ENCODE data around the gene PPP1R1C. TPM values are rescaled to one million over a fixed set of nuclear protein-coding genes. Genes with fewer than 3 reads are reported as not detected.

The PPP1R1C gene
- total RNA-seq, 4 donors from 2014 or later, result 1.1 to 27.4 TPM; not detected in 2

DNA sequence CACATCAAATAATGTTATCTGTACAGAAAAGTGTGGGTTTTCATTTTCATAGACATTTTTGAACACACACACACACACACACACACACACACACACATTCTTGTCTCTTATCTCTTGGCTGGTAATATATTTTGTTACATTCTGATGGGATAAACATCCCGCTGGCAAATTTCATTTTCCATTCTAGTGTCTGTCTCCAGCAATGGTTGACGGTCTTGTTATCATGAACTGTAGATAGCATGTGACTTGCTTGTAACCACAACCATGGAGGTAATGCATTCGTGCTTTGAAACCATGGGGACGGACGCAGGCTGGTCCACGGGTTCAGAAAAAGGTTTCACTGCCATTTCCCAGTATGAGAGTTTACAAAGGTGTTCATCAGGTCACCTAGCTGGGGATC is 156.4 kb downstream of the PPP1R1C start:
- intact Hi-C loops (cut with DNase I; ENCODE audit: low total_unique reads), result no loop called here
- no peak for DNase-seq
- Histone ChIP-seq H3K36me3 (no peaks in the 10 kb centered on the region), H3K4me3 (no peak overlapping the region), H3K27ac (no peak overlapping the region), H3K4me1 (no peaks in the 10 kb centered on the region), H3K9me3 (no peaks in the 10 kb centered on the region), H3K27me3 (no peaks in the 10 kb centered on the region)
- TF ChIP-seq, protein P1, sequence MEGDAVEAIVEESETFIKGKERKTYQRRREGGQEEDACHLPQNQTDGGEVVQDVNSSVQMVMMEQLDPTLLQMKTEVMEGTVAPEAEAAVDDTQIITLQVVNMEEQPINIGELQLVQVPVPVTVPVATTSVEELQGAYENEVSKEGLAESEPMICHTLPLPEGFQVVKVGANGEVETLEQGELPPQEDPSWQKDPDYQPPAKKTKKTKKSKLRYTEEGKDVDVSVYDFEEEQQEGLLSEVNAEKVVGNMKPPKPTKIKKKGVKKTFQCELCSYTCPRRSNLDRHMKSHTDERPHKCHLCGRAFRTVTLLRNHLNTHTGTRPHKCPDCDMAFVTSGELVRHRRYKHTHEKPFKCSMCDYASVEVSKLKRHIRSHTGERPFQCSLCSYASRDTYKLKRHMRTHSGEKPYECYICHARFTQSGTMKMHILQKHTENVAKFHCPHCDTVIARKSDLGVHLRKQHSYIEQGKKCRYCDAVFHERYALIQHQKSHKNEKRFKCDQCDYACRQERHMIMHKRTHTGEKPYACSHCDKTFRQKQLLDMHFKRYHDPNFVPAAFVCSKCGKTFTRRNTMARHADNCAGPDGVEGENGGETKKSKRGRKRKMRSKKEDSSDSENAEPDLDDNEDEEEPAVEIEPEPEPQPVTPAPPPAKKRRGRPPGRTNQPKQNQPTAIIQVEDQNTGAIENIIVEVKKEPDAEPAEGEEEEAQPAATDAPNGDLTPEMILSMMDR (IDR thresholded peaks at IDR 0.05), result no peak
- TF ChIP-seq POLR2A (IDR thresholded peaks at IDR 0.05), result no peak

DNA sequence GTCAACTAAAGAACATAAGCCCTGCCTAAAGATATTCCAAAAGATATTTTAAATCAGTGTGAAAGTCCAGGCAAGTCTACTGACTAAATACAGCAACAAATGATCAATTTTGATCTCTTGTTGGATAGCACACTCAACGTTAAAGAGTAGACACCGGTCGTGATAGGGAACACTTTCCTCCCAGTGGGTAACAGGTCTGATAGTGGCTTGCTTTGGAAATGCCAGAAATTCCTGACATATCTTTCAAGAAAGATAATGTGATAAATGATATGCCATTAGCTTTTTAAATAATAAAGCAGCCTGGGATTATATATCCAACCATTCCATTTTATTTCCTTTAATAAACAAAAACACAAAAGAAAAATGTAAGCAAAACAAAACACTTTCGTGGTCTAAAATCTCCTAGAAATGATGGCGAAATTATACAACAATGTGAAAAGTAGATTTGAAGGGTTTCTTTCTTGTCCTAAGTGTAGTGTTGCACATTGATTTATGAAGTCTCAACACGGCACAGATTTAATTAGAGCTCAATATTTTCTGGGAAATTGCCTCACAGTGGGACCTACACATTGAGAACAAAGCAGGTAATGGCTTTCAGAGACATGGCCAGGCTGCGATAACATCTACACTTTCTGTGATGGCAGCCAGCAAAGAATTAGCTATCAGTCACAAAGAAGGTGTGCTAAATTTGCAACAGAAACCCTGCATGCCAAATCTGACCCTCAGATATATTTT is 158.6 kb downstream of the PPP1R1C start:
- H3K27me3 ChIP-seq, result no peaks in the 10 kb centered on the region
- H3K4me3 ChIP-seq, result no peak overlapping the region
- H3K27ac ChIP-seq, result no peak overlapping the region
- H3K9me3 ChIP-seq, result no peaks in the 10 kb centered on the region
- TF ChIP-seq, protein P1 (IDR thresholded peaks at IDR 0.05), result no peak
- no peak for TF ChIP-seq POLR2A (IDR thresholded peaks at IDR 0.05)
- no peak for DNase-seq
- no peaks in the 10 kb centered on the region for H3K4me1 ChIP-seq
- intact Hi-C loops (cut with DNase I; ENCODE audit: low total_unique reads), result no loop called here
- no peaks in the 10 kb centered on the region for H3K36me3 ChIP-seq

DNA sequence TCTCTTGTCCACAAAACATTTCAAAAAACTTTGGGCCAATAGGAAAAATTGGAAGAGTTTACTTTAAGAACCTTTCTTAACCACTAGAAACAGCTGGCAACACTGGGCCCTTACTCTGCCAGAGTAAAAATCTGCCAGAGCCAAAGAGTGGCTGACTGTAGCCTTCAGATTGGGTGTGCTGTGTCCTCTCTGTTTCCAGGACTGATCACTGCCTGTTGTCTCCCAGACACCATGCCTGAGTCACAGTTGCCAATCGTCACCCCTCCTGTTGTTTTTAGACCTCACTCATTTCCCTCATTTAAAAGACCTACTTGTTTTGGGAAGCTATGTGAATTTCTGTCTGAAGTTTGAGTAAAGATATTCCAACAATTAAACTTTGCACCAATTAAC is 159.1 kb downstream of the PPP1R1C start:
- DNase-seq, result no peak
- Histone ChIP-seq H3K4me1 (no peaks in the 10 kb centered on the region), H3K27ac (no peak overlapping the region), H3K9me3 (no peaks in the 10 kb centered on the region), H3K4me3 (no peak overlapping the region), H3K27me3 (no peaks in the 10 kb centered on the region), H3K36me3 (no peaks in the 10 kb centered on the region)
- intact Hi-C loops (cut with DNase I; ENCODE audit: low total_unique reads), result no loop called here
- TF ChIP-seq POLR2A (IDR thresholded peaks at IDR 0.05), result no peak
- TF ChIP-seq, protein P1 (IDR thresholded peaks at IDR 0.05), result no peak

DNA sequence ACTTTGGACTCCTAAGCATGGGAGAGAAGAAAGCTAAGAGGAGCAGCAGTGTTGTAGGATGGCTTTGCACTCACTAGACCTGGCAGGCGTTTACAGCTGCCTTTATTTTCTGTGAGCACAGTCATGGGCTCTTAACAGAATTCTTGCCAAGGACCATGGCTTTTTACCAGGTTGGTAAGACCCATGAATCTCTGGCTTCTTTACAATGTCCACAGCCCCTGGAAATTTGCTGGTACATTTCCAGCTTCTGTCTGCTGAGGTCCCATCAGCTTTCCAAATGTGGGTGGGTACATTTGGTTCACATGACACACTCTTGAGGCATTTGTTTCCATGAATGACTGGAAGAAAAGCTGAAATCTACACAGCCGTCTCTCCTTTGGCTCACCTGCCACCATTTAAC is 162.7 kb downstream of the PPP1R1C start:
- H3K27ac ChIP-seq, result no peak overlapping the region
- no peak for DNase-seq
- intact Hi-C loops (cut with DNase I; ENCODE audit: low total_unique reads), result no loop called here
- no peaks in the 10 kb centered on the region for H3K9me3 ChIP-seq
- no peaks in the 10 kb centered on the region for H3K27me3 ChIP-seq
- H3K36me3 ChIP-seq, result no peaks in the 10 kb centered on the region
- H3K4me1 ChIP-seq, result no peaks in the 10 kb centered on the region
- no peak overlapping the region for H3K4me3 ChIP-seq
- TF ChIP-seq, protein P1 (IDR thresholded peaks at IDR 0.05), result no peak
- TF ChIP-seq POLR2A (IDR thresholded peaks at IDR 0.05), result no peak

DNA sequence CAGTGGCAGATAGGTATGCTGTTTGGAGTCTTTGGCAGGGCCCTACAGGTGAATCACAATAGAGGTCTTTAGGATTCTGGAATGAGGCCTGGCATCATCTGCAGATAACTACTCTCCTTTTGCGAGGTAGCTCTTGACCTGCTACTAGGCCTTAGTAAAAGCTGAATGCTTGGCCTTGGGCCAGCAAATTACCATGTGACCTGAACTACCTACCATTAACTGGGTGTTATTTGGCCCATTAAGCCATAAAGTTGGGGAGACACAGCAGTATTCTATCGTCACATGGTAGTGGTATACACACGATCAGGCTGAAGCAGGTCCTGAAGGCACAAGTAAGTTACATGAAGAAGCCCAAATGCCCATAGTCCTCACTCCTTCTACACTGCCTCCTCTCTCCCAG is 178.2 kb downstream of the PPP1R1C start:
- Histone ChIP-seq H3K9me3 (no peaks in the 10 kb centered on the region), H3K27ac (no peak overlapping the region), H3K27me3 (no peaks in the 10 kb centered on the region), H3K4me1 (no peaks in the 10 kb centered on the region), H3K36me3 (no peaks in the 10 kb centered on the region), H3K4me3 (no peak overlapping the region)
- intact Hi-C loops (cut with DNase I; ENCODE audit: low total_unique reads), result no loop called here
- DNase-seq, result no peak
- TF ChIP-seq, protein P1 (IDR thresholded peaks at IDR 0.05), result no peak
- TF ChIP-seq POLR2A (IDR thresholded peaks at IDR 0.05), result no peak

All from uterus (tissue), 4 donors.